CD4-positive, alpha-beta T cell treated with Interleukin-15 for 1 hour (primary cell): ENCODE results near the gene SOX8.
A peak's percentile ranks its signal among the peaks of the same experiment; 100 is the strongest.

Experiments used
- DNase-seq: peaks from one replicate; pipeline ENCODE4 v3.0.0-alpha.2; 2020

The SOX8 gene

DNA sequence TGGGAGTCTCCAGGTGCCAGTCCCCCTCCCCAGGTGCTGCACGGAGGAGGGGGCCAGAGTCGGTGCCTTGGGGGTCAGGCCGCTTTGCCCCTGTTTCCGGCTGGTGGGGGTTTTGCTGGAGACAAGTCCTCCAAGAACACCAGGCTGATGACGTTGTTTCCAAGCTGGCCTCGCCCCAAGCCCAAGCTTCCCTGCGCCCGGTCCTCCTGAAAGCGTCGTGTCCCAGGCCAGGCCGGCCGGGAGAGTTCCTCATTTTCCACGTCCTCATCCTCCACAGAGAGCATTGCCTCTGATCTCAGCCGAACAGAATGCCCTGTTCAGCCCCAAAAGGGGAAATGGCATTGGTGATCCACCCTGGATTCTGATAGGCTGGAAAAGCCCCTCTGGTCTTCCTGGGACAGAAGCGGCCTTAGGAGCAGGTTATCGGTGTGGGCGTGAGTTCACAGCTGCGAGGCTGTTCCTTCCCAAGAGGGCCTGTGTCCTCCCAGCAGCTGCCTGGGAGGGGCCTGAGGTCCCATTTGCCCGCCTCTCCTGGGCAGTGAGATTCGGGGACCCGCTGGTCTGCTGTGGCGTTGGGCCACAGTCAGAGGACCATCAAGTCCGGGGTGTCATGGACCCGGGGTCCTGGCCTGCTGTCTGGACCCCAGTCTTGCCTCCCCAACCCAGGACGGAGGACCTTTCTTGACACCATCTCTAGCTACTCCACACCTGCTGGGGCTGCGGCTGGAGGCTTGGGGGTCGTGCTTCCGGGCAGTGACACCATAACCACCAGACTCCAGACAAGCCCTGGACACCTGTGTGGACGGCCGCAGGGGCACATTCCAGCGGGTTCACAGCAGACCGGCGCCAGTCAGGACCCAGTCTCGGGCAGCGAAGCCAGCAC, 7.1 kb downstream of the SOX8 start:
- no peak for DNase-seq

DNA sequence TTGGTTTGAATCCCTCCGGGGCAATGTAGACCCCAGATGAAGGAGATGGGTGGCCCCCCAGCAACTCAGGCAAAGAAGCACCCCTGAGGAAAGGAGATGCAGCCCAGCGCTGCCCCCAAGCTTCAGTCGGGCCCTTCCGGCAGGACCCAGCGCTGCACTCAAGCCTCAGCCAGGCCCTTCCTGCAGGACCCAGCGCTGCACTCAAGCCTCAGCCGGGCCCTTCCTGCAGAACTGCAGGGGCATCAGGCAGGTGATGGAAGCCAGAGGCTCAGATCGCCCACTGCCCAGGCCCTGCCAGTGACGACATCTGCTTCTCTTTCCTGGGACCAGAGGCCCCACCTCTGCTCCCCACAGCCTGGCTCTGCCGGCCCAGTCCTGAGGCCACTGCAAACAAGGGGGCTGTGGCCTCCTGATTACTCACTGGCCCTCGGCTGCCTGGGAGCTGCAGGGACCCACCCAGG, 7.8 kb downstream of the SOX8 start:
- no peak for DNase-seq

DNA sequence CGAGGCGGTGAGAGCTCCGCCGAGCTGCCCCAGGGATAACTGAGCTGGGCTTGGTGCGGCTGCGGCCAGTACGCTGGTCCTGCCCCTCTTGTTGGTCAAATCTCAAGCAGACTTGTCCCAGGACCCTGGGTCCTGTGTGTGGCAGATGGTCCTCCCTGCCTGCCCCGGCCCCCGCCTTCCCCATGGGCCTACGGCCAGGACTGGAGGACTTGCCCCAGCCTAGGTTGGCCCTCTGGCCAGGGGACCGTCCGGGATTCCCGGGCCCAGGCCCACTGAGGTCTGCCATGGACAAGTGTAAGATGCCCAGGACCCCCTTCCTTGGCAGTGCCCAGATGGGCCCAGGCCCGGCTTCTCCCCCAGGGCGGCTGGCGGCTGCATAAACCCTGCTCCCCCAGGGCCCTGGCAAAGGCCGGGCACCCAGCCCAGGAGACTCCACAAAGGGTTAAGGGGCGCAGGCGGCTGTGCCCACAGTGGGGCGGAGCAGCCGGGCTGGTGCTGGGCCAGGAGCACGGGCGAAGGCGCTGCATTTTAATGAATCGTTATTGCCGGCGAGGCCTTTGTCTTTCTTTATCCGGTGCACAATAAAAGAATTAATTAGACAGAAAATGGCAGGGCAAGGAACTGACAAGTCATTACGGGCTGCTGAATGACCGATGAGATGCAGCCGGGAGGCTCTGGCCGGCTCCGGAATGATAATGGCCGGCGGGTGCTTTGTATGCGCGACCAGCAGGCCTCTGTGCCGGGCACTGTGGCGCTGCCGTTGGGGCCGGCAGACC, 9.1 kb downstream of the SOX8 start:
- DNase-seq = no peak

DNA sequence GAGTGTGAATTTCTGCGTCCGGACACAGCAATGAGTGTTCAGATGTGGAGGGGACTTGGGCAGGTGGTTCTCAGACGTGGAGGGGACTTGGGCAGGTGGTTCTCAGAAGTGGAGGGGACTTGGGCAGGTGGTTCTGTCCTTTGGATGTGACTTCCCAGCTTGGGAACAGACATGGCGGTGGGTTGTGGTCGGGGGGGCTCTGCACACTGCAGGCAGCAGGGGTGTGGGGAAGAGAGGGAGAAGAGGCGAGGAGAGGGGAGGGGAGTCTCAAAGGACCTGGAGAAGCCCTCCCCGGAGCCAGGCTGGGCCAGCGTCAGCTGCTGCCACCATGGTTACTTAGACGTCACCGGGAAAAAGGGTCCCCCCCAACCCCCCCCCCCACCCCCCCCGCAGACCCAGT, 9.8 kb downstream of the SOX8 start:
- DNase-seq = no peak

DNA sequence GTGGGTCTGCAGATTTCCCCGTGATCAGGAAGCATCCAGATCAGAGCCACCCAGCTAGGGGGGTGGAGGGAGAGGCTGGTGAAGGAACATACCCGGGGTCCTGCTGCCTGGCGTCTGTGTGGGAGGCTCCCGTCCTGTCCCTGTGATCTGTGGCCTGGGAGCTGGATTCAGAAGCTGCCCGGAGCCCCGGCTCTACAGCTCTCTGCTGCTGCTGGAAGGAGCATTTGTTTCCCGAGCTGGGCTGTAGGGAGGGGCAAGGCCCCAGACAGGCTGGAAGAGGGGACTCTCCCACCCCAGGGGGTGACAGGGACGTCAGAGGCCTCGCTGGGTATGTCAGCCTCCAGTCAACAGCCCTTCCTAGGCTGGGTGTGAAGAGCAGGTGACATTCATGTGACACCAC, 10.2 kb downstream of the SOX8 start:
- no peak for DNase-seq

DNA sequence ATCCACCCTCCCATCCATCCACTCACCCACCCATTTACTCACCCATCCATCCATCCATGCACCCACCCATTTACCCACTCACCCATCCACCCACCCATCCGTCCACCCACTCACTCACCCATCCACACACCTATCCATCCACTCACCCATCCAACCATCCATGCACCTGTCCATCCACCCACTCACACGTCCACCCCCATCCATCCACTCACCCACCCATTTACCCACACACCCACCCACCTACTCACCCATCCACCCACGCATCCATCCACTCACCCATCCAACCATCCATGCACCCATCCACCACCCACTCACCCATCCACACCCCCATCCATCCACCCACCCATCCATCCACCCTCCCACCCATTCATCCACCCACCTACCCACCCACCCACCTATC, 12.2 kb downstream of the SOX8 start:
- DNase-seq = no peak

DNA sequence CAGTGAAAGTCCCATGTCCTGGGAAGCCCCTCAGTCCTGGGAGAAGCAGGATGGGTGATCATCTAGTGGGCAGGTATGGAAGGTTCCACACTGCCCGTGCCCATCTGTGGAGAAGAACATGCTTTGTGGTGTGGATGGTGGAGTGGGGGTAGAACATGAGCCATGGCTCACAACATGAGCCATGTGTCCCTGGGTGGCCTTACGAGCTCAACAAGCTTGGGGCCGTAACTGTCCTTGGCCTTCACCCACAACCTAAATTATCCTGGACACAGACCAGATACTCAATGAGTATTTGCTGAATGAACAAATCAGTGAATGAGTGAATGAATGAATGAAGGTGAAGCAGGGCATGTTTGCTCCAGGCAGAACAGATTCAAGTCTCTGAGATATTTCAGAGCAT, 13.5 kb downstream of the SOX8 start:
- DNase-seq = no peak

DNA sequence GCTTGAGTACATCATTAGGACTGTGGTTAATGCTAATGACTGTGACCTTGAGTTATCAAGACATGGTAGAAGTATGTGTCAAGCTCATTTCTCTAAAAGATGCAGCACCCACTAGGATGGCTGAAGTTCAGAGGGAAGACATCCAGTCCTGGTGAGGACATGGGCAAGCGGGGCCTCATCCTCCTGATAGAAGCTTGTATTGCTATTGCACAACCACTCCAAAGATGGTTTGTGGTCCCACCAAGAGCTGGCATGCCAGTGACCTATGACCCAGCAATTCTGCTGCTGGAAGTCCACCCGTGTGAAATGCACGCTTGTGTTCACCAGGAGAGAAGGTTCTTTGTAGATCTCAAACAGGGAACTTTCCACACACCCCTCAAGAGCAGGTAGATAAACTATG, 14.2 kb downstream of the SOX8 start:
- DNase-seq = no peak

DNA sequence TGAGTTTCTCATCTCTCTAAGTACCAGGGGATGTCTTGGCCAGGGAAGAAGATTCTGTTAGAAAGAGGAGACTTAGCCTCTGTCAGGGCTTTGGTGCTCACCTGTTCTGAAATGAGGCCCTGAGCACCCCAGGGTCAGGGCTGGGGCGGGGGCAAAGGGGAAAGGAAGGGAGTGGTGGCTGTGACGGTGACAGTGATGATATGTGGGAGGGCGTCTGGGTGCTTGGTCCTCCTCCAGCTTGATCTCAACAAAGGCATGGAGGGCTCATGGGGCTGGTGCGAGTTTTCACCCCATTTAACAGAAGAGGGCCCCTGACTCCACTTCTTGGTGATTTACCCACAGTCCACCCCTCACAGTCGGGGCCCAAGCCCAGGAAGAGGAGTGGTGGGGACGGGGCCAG, 15.1 kb downstream of the SOX8 start:
- DNase-seq = peak; percentile 51

DNA sequence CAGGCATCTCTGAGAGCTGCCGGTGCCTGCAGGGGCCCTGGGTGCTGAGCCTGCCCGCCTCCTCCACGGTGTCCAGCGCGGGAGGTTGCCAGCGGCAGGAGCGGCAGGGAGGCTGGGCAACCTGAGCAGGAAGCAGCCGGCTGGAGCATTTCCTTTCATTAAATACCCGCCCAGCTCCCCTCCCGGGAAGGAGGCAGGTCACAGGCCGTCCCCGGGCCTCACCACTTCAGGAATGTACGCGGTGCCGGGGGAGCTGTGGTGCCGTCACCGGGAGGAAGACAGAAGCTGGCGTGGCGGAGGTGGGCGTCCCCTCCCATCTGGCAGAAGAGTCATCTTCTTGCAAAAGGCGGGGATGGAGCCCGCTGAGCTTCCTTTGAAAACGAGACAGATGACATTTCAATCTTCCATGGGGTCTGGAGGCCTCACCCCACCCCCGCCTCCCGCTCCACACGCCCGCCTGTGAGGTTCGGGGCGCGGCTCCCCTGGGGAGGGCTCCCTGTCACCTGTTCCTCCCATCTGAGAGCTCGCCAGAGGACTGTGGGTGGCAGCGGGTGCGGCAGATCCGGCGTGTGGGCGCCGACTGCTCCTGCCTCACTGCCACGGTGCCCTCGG, 16.0 kb downstream of the SOX8 start:
- DNase-seq = peak; percentile 57

DNA sequence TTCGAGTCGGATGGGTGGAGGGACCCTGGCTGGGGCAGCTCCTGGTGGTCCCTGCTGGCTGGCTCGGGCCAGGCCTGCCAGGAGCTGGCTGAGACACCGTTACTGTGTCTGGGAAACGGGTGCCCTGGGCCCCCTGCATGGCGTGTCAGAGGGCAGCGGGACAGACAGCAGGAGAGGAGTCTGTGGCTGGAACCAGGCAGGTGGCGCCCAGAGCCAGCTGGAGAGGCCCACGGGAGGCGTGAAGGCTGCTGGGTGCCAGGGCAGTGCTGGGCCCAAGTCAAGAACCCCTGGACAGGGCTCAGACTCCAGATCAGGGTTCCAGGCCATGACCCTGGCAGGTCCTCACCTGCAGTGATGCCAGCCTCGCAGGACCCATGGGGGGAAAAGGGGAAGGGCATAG, 16.6 kb downstream of the SOX8 start:
- DNase-seq = no peak

DNA sequence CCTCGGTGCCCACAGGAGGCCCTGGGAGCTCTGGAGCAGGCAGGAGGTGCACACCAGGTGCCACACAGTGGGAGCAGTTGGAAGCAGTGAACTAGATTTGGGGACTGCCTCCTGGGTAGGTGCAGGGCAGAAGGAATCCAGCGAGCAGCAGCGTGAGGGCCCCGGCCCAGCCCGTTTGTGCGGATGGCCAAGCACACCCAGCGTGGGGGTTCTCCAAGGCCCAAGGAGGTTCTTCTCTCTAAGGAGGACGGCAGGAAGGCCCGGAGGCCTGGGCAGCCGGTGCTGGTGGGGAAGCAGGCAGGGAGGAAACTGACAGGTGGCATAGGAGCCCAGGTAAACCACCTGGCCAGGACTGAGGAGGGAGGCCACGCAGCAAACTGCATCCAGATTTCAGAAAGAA, 17.0 kb downstream of the SOX8 start:
- no peak for DNase-seq

DNA sequence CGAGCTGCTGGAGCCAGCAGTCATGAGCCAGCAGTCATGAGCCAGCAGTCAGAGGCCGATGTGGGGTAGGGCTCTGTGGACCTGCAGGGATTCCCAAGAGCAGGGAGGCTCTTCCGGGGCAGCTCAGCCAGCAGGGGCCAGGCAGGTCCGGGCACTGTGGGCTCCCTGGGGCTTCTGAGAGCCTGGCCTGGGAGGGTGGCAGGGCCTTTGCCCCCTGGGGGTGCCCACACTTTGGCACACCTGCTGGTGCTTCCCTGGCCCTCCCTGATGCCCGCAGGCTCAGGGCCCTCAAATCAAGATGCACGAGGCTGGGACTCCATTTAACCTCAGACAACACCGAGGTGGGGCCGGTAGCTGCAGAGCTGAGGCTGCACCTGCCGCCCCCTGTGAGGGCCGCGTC, 18.1 kb downstream of the SOX8 start:
- DNase-seq = no peak

DNA sequence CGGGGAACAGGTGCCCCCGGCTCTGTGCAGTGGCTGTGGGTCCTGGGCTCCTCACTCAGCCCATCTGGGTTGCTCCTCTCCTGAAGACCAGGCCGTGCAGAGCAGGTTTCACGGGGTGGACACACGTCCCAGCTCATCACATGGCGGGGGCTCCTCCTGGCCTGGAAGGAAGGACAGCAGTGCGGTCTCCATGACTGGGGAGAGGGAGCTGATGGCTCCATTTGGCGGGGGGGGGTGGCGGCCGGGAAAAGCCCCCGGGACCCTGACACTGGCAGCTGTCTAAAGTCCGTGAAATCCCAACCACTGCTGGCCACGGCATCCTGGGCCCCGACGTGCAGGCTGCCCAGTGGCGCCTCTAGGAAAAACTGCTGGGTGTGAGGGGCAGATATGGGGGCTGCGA, 19.0 kb downstream of the SOX8 start:
- DNase-seq = no peak

DNA sequence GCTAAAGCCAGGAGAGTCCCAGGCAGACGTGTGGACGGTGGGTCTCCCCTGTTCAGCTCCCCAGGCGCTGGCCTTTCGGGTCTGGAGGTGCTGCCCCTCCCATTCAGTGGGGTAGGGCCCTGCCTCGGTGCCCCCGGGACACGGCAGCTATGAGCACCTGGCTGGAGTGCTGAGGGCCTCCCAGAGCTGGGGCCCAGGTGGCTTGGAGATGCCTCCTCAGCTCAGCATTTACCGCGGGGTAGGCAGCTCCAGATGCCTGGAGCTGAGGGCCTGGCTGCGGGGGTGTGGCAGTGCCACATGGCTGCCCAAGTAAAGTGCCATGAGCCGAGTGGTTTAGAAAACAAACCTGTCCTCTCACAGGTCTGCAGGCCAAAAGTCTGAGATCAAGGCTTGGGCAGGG, 19.5 kb downstream of the SOX8 start:
- no peak for DNase-seq

DNA sequence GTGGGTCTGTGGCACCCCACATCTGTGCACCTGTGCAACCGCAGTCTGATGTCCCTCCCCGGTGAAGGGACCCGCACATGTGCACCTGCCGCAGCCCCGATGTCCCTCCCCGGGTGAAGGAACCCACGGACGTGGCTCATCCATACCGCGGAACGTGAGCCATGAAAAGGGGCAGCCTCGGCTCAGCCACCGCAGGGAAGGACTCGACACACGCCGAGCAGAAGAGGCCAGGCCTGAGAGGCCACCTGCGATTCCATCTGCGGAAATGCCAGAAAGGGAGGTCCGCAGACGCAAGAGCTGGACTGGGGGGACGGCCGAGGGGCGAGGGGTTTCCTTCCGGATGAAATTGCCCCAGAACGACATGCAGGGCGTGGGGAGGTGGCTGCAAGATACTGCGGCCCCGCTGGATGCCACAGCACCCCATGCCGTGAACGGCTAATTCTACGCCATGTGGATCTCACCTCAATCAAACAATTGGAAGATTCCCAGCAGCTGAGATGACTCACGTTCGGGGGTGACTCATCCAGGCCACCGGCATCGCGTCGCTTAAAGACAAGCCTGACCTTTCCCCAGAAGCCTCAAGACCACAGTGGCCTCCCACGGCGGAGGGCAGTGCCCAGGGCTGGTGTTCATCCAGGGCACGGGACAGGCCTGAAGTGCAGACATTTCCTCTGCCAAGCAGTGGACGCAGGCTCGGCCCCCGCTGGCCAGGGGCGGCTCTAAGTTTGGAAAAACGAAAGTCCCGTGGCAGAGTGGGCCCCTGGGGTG, 21.0 kb downstream of the SOX8 start:
- DNase-seq = no peak

DNA sequence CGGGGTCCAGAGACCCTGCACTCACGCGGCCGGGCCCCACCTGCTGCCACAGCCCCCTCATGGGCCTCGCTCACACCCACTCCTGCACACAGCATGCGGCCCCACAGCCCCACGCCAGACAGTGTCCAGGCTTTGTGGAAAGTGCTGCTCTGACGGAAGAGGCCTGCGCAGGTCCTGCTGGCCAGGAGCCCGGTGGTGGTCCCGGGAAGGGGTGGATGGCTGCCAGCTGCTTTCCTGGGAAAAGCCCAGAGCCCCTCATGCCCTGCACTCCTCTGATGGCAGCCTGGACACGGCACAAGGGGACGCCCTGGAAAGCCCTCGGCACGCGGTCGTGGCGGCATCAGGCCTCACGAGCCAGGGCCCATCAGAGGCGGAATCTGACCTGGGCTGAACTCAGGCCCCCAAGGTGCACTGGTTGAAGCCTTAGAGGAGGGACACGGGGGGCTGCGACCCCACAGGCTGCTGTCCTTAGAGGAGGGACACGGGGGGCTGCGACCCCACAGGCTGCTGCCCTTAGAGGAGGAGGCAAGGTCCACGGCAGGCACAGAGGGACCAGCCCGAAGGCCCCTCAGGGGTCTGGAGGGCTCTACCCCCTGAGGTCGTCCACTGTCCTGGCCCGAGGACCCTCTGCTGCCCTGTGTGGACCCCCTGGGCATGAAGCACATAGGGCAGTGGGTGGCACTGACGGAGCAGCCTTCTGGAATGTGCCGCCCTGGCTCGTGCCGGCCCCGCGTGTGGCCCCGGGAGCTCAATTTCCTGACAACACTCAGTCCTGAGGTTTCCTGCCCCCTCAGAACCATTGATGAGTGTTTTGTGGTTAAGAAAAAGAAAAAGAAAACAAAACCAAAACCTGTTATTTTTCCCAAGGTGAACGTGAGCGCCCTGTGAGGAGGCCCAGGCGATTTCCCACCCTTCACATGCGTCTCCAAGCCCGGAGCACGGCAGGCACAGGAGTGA, 22.1 kb downstream of the SOX8 start:
- DNase-seq = no peak

DNA sequence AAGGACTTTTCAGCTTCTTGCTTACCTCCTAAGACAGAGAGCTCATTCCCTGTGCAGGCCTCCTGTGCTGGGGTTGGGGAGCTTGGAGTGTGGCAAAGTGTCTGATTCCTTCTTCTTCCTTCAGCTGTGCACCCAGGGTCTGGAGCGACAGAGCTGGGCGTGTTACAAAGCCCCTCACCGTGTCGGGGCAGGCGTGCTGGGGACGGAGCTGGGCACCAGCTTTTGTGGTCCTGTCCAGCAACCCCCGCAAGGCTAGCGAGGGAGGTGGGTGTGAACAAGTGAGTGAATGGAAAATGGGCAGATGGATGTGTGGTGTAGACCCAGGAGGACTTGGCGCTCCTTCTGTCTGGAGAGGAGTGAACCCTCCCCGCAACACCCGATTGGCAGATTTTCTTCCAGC, 23.7 kb downstream of the SOX8 start:
- DNase-seq = no peak

DNA sequence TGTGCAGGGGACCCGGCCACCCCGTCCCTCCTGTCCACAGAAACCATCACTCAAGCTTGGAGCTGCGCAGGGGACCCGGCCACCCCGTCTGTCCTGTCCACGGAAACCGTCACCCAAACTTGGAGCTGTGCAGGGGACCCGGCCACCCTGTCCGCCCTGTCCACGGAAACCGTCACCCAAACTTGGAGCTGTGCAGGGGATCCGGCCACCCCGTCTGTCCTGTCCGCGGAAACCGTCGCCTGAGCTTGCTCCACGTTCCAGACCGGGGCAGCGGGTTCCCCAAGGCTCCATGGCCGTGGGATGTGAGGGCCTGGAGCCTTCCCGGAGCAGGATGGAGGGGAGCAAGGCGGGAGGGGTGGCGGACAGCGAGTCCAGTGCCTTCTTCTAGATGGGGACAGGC, 25.2 kb downstream of the SOX8 start:
- no peak for DNase-seq

DNA sequence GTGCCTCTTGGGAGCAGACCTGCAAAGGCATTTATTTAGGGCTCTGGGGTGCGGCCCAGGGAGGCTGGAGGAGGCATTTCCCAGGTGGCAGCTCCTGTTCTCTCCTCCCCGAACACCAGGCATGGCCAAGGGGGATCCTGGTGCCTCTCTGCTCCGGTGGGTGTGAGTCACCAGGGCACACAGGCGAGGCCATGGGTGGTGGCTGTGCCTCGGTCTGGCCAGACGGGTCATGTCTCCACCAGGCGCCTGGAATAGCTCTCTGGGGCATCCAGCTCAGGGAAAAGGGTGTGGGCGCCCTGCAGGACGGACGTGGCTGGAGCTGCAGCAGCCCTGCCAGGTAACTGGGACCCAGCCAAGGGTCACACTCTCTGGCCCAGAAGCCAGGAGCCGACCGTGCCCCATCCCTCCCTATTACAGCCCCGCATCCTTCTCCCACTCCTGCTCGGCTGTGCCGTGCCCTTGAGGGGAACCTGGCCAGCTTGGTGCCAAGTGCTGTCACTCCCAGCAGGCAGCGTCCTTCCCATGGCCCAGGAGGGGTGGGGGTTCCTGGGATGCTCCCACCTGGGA, 25.8 kb downstream of the SOX8 start:
- no peak for DNase-seq

DNA sequence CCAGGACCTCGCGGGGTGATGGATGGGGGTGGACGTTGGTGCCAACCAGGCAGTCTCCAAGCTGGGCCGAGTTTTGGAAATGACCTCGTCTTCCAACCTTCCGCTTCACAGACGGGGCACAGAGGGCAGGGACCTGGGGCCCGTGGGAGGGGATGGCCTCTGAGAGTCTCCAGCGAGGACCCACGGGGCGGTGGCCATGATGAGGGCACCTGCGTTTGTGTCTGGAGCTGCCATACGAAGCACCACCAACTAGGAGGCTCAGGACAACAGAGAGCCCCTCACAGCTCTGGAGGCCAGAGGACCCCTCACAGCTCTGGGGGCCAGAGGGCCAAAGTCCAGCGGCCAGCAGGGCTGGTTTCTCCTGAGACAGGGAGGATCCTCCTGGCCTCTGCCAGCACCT, 26.5 kb downstream of the SOX8 start:
- DNase-seq = no peak
